ENCODE data around the gene SMYD4.

SMYD4 gene

GRCh38 chr17:1730326-1731193 is 99.1 kb downstream of the SMYD4 start:
- H3K27ac ChIP-seq: no peak overlapping the region
- H3K36me3 ChIP-seq (ENCODE audit: insufficient read depth): no peaks in the 10 kb centered on the region
- peaks cover under 1% of the 10 kb centered on the region for H3K4me1 ChIP-seq (ENCODE audit: low read depth, poor library complexity, severe bottlenecking)
- H4K20me1 ChIP-seq (ENCODE audit: insufficient read depth): no peaks in the 10 kb centered on the region
- H3K27me3 ChIP-seq (ENCODE audit: insufficient read depth, low read depth): no peaks in the 10 kb centered on the region
- H3K79me2 ChIP-seq (ENCODE audit: insufficient read depth, low read depth): no peaks in the 10 kb centered on the region
- TF ChIP-seq CTCF (conservative IDR thresholded peaks at IDR 0.05; ENCODE audit: low read depth, low read length): no peak
- H3K9ac ChIP-seq: no peak overlapping the region
- no peak overlapping the region for H3K4me3 ChIP-seq (IDR thresholded peaks at IDR 0.05; ENCODE audit: insufficient read depth, low read depth, low read length)
- H3K4me2 ChIP-seq: no peak overlapping the region
- H2AFZ ChIP-seq (ENCODE audit: low read depth): no peak overlapping the region

- Histone ChIP-seq H3K27ac (no peak overlapping the region), H3K9ac (no peak overlapping the region), H3K36me3 (ENCODE audit: insufficient read depth) (no peaks in the 10 kb centered on the region)
Observed at GRCh38 chr17:1729966-1730325, 99.8 kb downstream of the SMYD4 start.

More at GRCh38 chr17:1729966-1730325, 99.8 kb downstream of the SMYD4 start:
- Histone ChIP-seq H3K4me3 (IDR thresholded peaks at IDR 0.05; ENCODE audit: insufficient read depth, low read depth, low read length) (no peak overlapping the region), H3K4me2 (no peak overlapping the region), H3K79me2 (ENCODE audit: insufficient read depth, low read depth) (no peaks in the 10 kb centered on the region), H3K4me1 (ENCODE audit: low read depth, poor library complexity, severe bottlenecking) (no peaks in the 10 kb centered on the region), H4K20me1 (ENCODE audit: insufficient read depth) (no peaks in the 10 kb centered on the region), H2AFZ (ENCODE audit: low read depth) (no peak overlapping the region), H3K27me3 (ENCODE audit: insufficient read depth, low read depth) (no peaks in the 10 kb centered on the region)
- no peak for TF ChIP-seq CTCF (conservative IDR thresholded peaks at IDR 0.05; ENCODE audit: low read depth, low read length)

Measured in KMS-11 (cell line).